ENCODE data around the gene ZNF433. TPM values are rescaled to one million over a fixed set of nuclear protein-coding genes. Genes with fewer than 3 reads are reported as not detected.

ZNF433 gene
- total and polyA plus RNA-seq, 2 experiments from 2014 or later, result 2.0 to 3.4 TPM

GRCh38 chr19:11986754-11987153 lies 48.7 kb downstream of the ZNF433 start (continued):
- TF ChIP-seq REST (IDR thresholded peaks at IDR 0.05; ENCODE audit: unreplicated experiment) (no peak), POLR2AphosphoS5 (IDR thresholded peaks at IDR 0.05; ENCODE audit: low read depth) (no peak), EZH2 (IDR thresholded peaks at IDR 0.05; ENCODE audit: low read depth, unreplicated experiment) (no peak), JUNB (IDR thresholded peaks at IDR 0.05; ENCODE audit: unreplicated experiment) (no peak), ZNF462 (CRISPR knock-in tag; IDR thresholded peaks at IDR 0.05) (no peak)

- H3K27ac ChIP-seq (ENCODE audit: low read depth), result no peak overlapping the region
- H3K4me3 Mint-ChIP-seq, result no peak overlapping the region
- peak overlapping the region; percentile 23; the same call in 1 of the 2 replicates for H3K4me2 ChIP-seq
- peaks cover 6% of the 10 kb centered on the region; the same call in 1 of the 2 replicates for H3K9me2 ChIP-seq (ENCODE audit: insufficient read depth)
- H3K4me3 ChIP-seq, result no peak overlapping the region
- H3K27ac Mint-ChIP-seq, result no peak overlapping the region
- H3K36me3 Mint-ChIP-seq (ENCODE audit: low read depth), result peaks cover 22% of the 10 kb centered on the region
- H3K4me1 Mint-ChIP-seq, result no peaks in the 10 kb centered on the region
- H4K20me1 ChIP-seq (replicated peaks; ENCODE audit: insufficient read depth), result peaks cover 10% of the 10 kb centered on the region
- H3K79me2 ChIP-seq (replicated peaks; ENCODE audit: insufficient read depth), result peaks cover 16% of the 10 kb centered on the region
- no peaks in the 10 kb centered on the region for H3K27me3 ChIP-seq (ENCODE audit: insufficient read depth)
- peaks cover 91% of the 10 kb centered on the region for H3K9me3 Mint-ChIP-seq
- peaks cover 14% of the 10 kb centered on the region for H3K36me3 ChIP-seq (ENCODE audit: insufficient read depth)
- ATAC-seq (no peak), DNase-seq (ENCODE audit: low spot score) (peak; percentile 94)
- peaks cover 3% of the 10 kb centered on the region for H3K27me3 Mint-ChIP-seq (ENCODE audit: insufficient read depth, low read depth, poor library complexity)
- H3K4me1 ChIP-seq (ENCODE audit: insufficient read depth), result peaks cover 8% of the 10 kb centered on the region
- no peaks in the 10 kb centered on the region for H3F3A ChIP-seq (replicated peaks; ENCODE audit: low read depth)
- H2AFZ ChIP-seq, result no peak overlapping the region
- TF ChIP-seq JUNB (IDR thresholded peaks at IDR 0.05; ENCODE audit: unreplicated experiment) (no peak), STAT1 (IDR thresholded peaks at IDR 0.05; ENCODE audit: unreplicated experiment) (no peak), CTCF (conservative IDR thresholded peaks at IDR 0.05; ENCODE audit: low read depth in 2 of 2) (peak; percentile 88 to 89)
These were observed 50.5 kb downstream of the ZNF433 start for GRCh38 chr19:11984986-11985385.

Measured in GM23338 (cell line).